CD14-positive monocyte (primary cell): ENCODE measurements around the gene SLC25A45. TPM values are rescaled to one million over a fixed set of nuclear protein-coding genes. Genes with fewer than 3 reads are reported as not detected.

Experiments used
- DNase-seq, 3 donors: peaks; one replicate each; pipeline ENCODE4 v3.0.0-alpha.2; 2011 to 2022
- H2AFZ ChIP-seq: 2 replicates; pipeline ENCODE4 v1.6.0; 2012; ENCODE audit warnings: mild to moderate bottlenecking, low read depth, low read length, inconsistent platforms; ENCODE audit not compliant: insufficient read depth, poor library complexity, severe bottlenecking
- H3K27ac ChIP-seq, 2 donors: 1 replicate in 1 of 2; 2 replicates in 1 of 2; pipeline ENCODE4 v1.5.1; 2012 to 2013; ENCODE audit warnings: low read length in 2 of 2, control low read depth in 1 of 2, inconsistent platforms in 1 of 2, low read depth in 1 of 2, mild to moderate bottlenecking in 1 of 2
- H3K27me3 ChIP-seq, 2 donors: one replicate each; pipeline versions ENCODE4 v1.6.0 to v1.6.1; 2011 to 2013; ENCODE audit warnings: low read length in 2 of 2; ENCODE audit not compliant: control insufficient read depth in 2 of 2, insufficient read depth in 2 of 2
- H3K36me3 ChIP-seq, 2 donors: replicated peaks in 1 of 2; 1 replicate in 1 of 2; 2 replicates in 1 of 2; pipeline versions ENCODE4 v1.5.1 to v1.6.1; 2012 to 2013; ENCODE audit warnings: low read length in 2 of 2, control low read depth in 1 of 2, inconsistent platforms in 1 of 2, mild to moderate bottlenecking in 1 of 2; ENCODE audit not compliant: insufficient read depth in 2 of 2, control insufficient read depth in 1 of 2
- H3K4me1 ChIP-seq, 2 donors: 1 replicate in 1 of 2; 2 replicates in 1 of 2; pipeline versions ENCODE4 v1.5.1 to v1.6.1; 2012 to 2013; ENCODE audit warnings: low read length in 2 of 2, control low read depth in 1 of 2, inconsistent platforms in 1 of 2, mild to moderate bottlenecking in 1 of 2, moderate library complexity in 1 of 2; ENCODE audit not compliant: insufficient read depth in 2 of 2, control insufficient read depth in 1 of 2
- H3K4me2 ChIP-seq: replicated peaks from 2 replicates; pipeline ENCODE3; 2012; ENCODE audit warnings: low read length, moderate library complexity, mild to moderate bottlenecking; ENCODE audit not compliant: poor library complexity, severe bottlenecking; ENCODE audit errors: extremely low read depth
- H3K4me3 ChIP-seq, 3 experiments: fragments of 200-600 bp in 1 of 3; sonication (generic) in 1 of 3; replicated peaks in 1 of 3; 1 replicate in 2 of 3; 2 replicates in 1 of 3; pipeline ENCODE4 v1.5.1; 2011 to 2013; ENCODE audit warnings: low read length in 3 of 3, mild to moderate bottlenecking in 3 of 3, control low read depth in 2 of 3, low read depth in 2 of 3, inconsistent platforms in 1 of 3, moderate library complexity in 1 of 3
- H3K79me2 ChIP-seq: 2 replicates; pipeline ENCODE4 v1.6.0; 2012; ENCODE audit warnings: mild to moderate bottlenecking, control low read depth, inconsistent platforms, low read length, moderate library complexity; ENCODE audit not compliant: insufficient read depth
- H3K9ac ChIP-seq: 2 replicates; pipeline ENCODE4 v1.6.0; 2017; ENCODE audit warnings: low read length, mild to moderate bottlenecking; ENCODE audit not compliant: insufficient read depth, poor library complexity, severe bottlenecking
- H3K9me3 ChIP-seq, 2 donors: replicated peaks in 1 of 2; 1 replicate in 1 of 2; 2 replicates in 1 of 2; pipeline versions ENCODE4 v1.5.1 to v1.6.1; 2012 to 2013; ENCODE audit warnings: low read length in 2 of 2, control low read depth in 1 of 2; ENCODE audit not compliant: control insufficient read depth in 1 of 2, insufficient read depth in 1 of 2
- H4K20me1 ChIP-seq: 2 replicates; pipeline ENCODE4 v1.6.0; 2012; ENCODE audit warnings: mild to moderate bottlenecking, low read length, control low read depth, moderate library complexity; ENCODE audit not compliant: insufficient read depth
- H3K27ac Mint-ChIP-seq, 7 donors: one replicate each; pipeline ENCODE4 v1.8.0; 2020; ENCODE audit warnings: mild to moderate bottlenecking in 7 of 7, mixed read lengths in 7 of 7, moderate library complexity in 6 of 7, inconsistent platforms in 2 of 7
- H3K27me3 Mint-ChIP-seq, 3 donors: one replicate each; pipeline ENCODE4 v1.8.0; 2021 to 2022; ENCODE audit warnings: low read depth in 3 of 3, mild to moderate bottlenecking in 3 of 3, mixed read lengths in 3 of 3, moderate library complexity in 3 of 3, inconsistent platforms in 1 of 3
- H3K36me3 Mint-ChIP-seq, 2 donors: one replicate each; pipeline ENCODE4 v1.8.0; 2020; ENCODE audit warnings: mixed read lengths in 2 of 2, inconsistent platforms in 1 of 2, mild to moderate bottlenecking in 1 of 2
- H3K4me1 Mint-ChIP-seq: one replicate; pipeline ENCODE4 v1.8.0; 2020; ENCODE audit warnings: mild to moderate bottlenecking, mixed read lengths
- H3K4me3 Mint-ChIP-seq, 2 donors: one replicate each; pipeline ENCODE4 v1.8.0; 2020; ENCODE audit warnings: mild to moderate bottlenecking in 2 of 2, mixed read lengths in 2 of 2, moderate library complexity in 1 of 2
- H3K9me3 Mint-ChIP-seq, 7 donors: one replicate each; pipeline ENCODE4 v1.8.0; 2020 to 2022; ENCODE audit warnings: mixed read lengths in 7 of 7, mild to moderate bottlenecking in 6 of 7, moderate library complexity in 6 of 7, inconsistent platforms in 2 of 7
- WGBS: methylation state at CpG from one replicate; pipeline ENCODE4 v1.1.5; 2013; ENCODE audit warnings: missing lambda C conversion rate; ENCODE audit not compliant: insufficient coverage; 5-methylcytosine and 5-hydroxymethylcytosine counted together
- intact Hi-C, 2 donors: fragments of 100-400 bp; cut with micrococcal nuclease; formaldehyde crosslinking; loops; one replicate each; pipeline versions ENCODE4 v1.15.0 to v1.15.1; 2023
- polyA plus RNA-seq, 3 donors: library from polyadenylated mRNA; depleted of rRNA in 1 of 3; unstranded in 2 of 3; stranded (reverse) in 1 of 3; fragments of 300-500 nt in 2 of 3; fragments of >200 nt in 1 of 3; fragmentation: Illumina TruSeq in 2 of 3; gene quantifications; 1 replicate in 2 of 3; 2 replicates in 1 of 3; pipeline ENCODE4 v1.2.3, GENCODE V29; 2012 to 2021
- TF ChIP-seq, protein P1 (sequence below): fragments of 200-600 bp; IDR thresholded peaks from one replicate; pipeline ENCODE4 v1.8.0; 2022; ENCODE audit warnings: antibody characterized with exemption, mild to moderate bottlenecking

The SLC25A45 gene
- polyA plus RNA-seq, 3 donors: 3.7 to 11.3 (median 4.1) TPM

DNA sequence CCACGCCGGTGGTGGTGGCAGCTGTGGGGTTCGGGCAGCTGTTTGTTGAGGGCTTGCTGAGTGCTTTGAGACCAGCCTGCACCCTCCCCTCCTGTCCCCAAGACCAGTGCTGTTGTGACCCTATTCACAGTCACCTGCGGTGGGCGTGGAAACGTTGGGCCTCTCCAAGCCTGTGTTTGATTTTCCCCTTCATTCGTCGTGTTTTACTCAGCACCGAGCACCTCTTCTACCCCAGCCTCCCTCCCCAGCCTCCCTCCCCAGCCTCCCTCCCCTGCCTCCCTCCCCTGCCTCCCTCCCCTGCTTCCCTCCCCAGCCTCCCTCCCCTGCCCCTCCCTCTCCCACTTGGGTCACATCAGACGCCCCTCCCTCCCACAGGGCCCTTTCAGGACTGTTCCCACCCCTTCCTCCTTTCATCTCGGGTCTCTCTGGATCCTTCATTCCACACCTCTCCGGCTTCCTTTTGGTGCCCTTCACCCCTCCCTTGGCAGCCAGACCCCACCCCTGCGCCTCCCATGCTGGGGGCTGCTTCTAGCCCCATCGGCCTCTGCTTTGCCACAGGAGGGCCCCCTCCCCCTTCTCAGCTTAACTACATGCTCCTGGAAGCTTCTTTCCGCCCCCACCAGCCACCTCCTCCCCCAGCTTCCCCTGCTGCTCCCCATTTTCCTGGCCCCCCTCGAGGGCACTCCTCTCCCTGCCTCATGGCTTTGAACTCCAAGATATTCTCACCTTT lies 18.8 kb upstream of the SLC25A45 start:
- Histone ChIP-seq H3K4me3 (no peak overlapping the region), H3K4me2 (no peak overlapping the region), H3K27ac (no peak overlapping the region), H3K27me3 (no peaks in the 10 kb centered on the region), H3K36me3 (peaks cover 55 to 76% of the 10 kb centered on the region in 2 donors), H2AFZ (no peak overlapping the region), H3K79me2 (no peaks in the 10 kb centered on the region), H4K20me1 (peaks cover 55% of the 10 kb centered on the region), H3K9me3 (no peaks in the 10 kb centered on the region), H3K9ac (no peak overlapping the region), H3K4me1 (peaks cover 21 to 24% of the 10 kb centered on the region in 2 donors)
- 69% methylated on average over 11 of the region's 16 CpGs for WGBS
- TF ChIP-seq, protein P1, sequence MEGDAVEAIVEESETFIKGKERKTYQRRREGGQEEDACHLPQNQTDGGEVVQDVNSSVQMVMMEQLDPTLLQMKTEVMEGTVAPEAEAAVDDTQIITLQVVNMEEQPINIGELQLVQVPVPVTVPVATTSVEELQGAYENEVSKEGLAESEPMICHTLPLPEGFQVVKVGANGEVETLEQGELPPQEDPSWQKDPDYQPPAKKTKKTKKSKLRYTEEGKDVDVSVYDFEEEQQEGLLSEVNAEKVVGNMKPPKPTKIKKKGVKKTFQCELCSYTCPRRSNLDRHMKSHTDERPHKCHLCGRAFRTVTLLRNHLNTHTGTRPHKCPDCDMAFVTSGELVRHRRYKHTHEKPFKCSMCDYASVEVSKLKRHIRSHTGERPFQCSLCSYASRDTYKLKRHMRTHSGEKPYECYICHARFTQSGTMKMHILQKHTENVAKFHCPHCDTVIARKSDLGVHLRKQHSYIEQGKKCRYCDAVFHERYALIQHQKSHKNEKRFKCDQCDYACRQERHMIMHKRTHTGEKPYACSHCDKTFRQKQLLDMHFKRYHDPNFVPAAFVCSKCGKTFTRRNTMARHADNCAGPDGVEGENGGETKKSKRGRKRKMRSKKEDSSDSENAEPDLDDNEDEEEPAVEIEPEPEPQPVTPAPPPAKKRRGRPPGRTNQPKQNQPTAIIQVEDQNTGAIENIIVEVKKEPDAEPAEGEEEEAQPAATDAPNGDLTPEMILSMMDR: no peak
- no peak overlapping the region for H3K4me3 Mint-ChIP-seq
- peaks cover 0 to 3% (median 0%) of the 10 kb centered on the region in 3 donors for H3K27me3 Mint-ChIP-seq
- peaks cover 19% of the 10 kb centered on the region for H3K4me1 Mint-ChIP-seq
- DNase-seq: no peak
- peak overlapping the region in 1 of 7 donors; percentile 52 for H3K27ac Mint-ChIP-seq
- intact Hi-C loops: loop anchor here in 1 of 2 donors (5.0 kb wide), 1 partner anchor 34 kb away; no protein-coding TSS in a partner anchor
- H3K36me3 Mint-ChIP-seq: peaks cover 62 to 84% of the 10 kb centered on the region in 2 donors
- H3K9me3 Mint-ChIP-seq: peaks cover 0 to 1% (median 0%) of the 10 kb centered on the region in 7 donors

DNA sequence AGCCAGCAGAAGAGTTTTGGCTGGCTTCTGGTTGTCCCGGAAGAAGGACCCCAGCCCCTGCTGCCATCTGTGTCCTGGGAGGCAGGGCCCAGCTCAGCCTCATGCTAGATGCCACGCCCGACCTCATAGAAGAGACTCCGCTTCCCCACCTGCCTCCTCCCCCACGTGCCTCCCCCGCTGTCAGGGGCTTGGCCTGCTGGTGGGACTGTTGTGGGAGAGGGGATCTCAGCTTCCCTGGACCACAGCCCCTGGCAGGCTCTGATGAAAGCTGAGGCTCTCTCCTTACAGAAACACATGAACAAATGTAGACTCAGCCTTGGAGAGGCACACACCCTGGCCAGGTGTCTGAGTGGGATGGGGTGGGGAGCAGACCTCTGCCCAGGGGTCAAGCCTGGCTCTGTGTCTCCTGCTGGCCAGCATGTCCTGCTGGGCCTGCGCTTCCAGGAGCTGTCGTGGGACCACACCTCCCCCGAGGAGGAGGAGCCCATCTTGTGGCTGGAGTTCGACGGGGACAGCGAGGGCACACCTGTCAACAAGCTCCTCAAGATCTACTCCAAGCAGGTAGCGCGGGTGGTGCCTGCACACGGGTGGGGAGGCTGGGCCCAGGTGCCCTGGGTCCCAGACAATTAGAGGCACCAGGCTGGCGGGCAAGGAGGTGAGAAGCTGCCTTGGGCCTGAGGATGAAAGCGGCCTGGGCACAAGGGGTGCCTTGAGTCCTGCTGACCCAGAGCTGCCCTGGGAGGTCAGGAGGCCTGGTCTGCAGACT lies 18.0 kb upstream of the SLC25A45 start:
- no peak for DNase-seq
- peaks cover 61% of the 10 kb centered on the region for H4K20me1 ChIP-seq
- intact Hi-C loops: loop anchor here in 1 of 2 donors (5.0 kb wide), 1 partner anchor 33 kb away; no protein-coding TSS in a partner anchor
- H3K36me3 ChIP-seq: peaks cover 61 to 81% of the 10 kb centered on the region in 2 donors
- no peak overlapping the region for H3K4me3 Mint-ChIP-seq
- H3K9me3 Mint-ChIP-seq: peaks cover 0 to 1% (median 0%) of the 10 kb centered on the region in 7 donors
- H3K4me2 ChIP-seq: no peak overlapping the region
- H3K9ac ChIP-seq: no peak overlapping the region
- no peak overlapping the region for H2AFZ ChIP-seq
- no peaks in the 10 kb centered on the region for H3K79me2 ChIP-seq
- 96% methylated on average over 12 of the region's 17 CpGs for WGBS
- H3K4me3 ChIP-seq: no peak overlapping the region
- peaks cover 0 to 3% (median 0%) of the 10 kb centered on the region in 3 donors for H3K27me3 Mint-ChIP-seq
- H3K36me3 Mint-ChIP-seq: peaks cover 64 to 85% of the 10 kb centered on the region in 2 donors
- peaks cover 19% of the 10 kb centered on the region for H3K4me1 Mint-ChIP-seq
- H3K4me1 ChIP-seq: peaks cover 21 to 24% of the 10 kb centered on the region in 2 donors
- TF ChIP-seq, protein P1: no peak
- H3K27ac ChIP-seq: no peak overlapping the region
- H3K9me3 ChIP-seq: no peaks in the 10 kb centered on the region
- H3K27me3 ChIP-seq: no peaks in the 10 kb centered on the region
- peak overlapping the region in 1 of 7 donors; percentile 15 for H3K27ac Mint-ChIP-seq
